A549 (cell line): Measurements from ENCODE around the gene CD9. TPM values are rescaled to one million over a fixed set of nuclear protein-coding genes. Genes with fewer than 3 reads are reported as not detected.

Experiments used
- ATAC-seq, 2 experiments: fragments of 200-7000 bp in 1 of 2; fragments of >200 bp in 1 of 2; cut with Nextera tagmentation in 1 of 2; cut with Tn5 transposase in 1 of 2; 3 replicates each; pipeline versions ENCODE4 v1.8.0 to v1.9.1; 2018 to 2020; ENCODE audit warnings: mild to moderate bottlenecking in 1 of 2, moderate library complexity in 1 of 2
- CTCF ChIA-PET: fragments of 300-600 bp; sonication (Branson Sonifier 250); formaldehyde crosslinking; extraction: SDS; loops from one replicate; lab custom pipeline; 2021; ENCODE audit warnings: antibody characterized with exemption, inconsistent platforms; lab: Yijun Ruan, JAX
- POLR2A ChIA-PET: fragments of 350-600 bp; formaldehyde crosslinking; extraction: SDS; loops from one replicate; lab custom pipeline; 2021; ENCODE audit warnings: antibody characterized with exemption, inconsistent platforms; lab: Yijun Ruan, JAX
- DNase-seq, 2 experiments: peaks; one replicate each; pipeline versions ENCODE4 v3.0.0 to v3.0.0-alpha.2; 2011 to 2016; ENCODE audit warnings: low read depth in 1 of 2, low spot score in 1 of 2
- FAIRE-seq: peaks from 2 replicates; lab custom pipeline; 2011; peaks lifted over from hg19 to GRCh38; lab: Jason Lieb, UNC
- H3K27ac ChIP-seq, 2 experiments: fragments of >200 bp; sonication (Bioruptor Twin); formaldehyde crosslinking; 3 replicates each; pipeline ENCODE4 v1.5.1; 2016 to 2017
- H3K4me1 ChIP-seq: fragments of >200 bp; sonication (Bioruptor Twin); formaldehyde crosslinking; 3 replicates; pipeline ENCODE4 v1.6.1; 2016
- H3K4me2 ChIP-seq: fragments of >200 bp; sonication (Bioruptor Twin); formaldehyde crosslinking; 3 replicates; pipeline ENCODE4 v1.6.1; 2016
- H3K4me3 ChIP-seq: fragments of >200 bp; sonication (Bioruptor Twin); formaldehyde crosslinking; 3 replicates; pipeline ENCODE4 v1.5.1; 2016
- H3K9me3 ChIP-seq: fragments of >200 bp; sonication (Bioruptor Twin); formaldehyde crosslinking; 3 replicates; pipeline ENCODE4 v1.6.1; 2016
- BHLHE40 ChIP-seq: IDR thresholded peaks from 2 replicates; pipeline ENCODE4 v1.6.1; 2012; ENCODE audit warnings: low read depth, low read length, inconsistent platforms
- CBX8 ChIP-seq: fragments of 200-600 bp; sonication (generic); IDR thresholded peaks from 2 replicates; pipeline ENCODE4 v1.6.1; 2016
- CHD4 ChIP-seq: fragments of 200-600 bp; sonication (generic); IDR thresholded peaks from 2 replicates; pipeline ENCODE4 v1.6.1; 2016; ENCODE audit warnings: antibody characterized with exemption, mild to moderate bottlenecking, borderline replicate concordance
- EP300 ChIP-seq, 2 experiments: fragments of >200 bp; sonication (Bioruptor Twin); formaldehyde crosslinking; IDR thresholded peaks; 2 replicates in 1 of 2; 3 replicates in 1 of 2; pipeline ENCODE4 v1.6.1; 2016 to 2017
- ESRRA ChIP-seq: fragments of 150-350 bp; IDR thresholded peaks from 2 replicates; pipeline ENCODE4 v1.6.1; 2014; ENCODE audit warnings: mild to moderate bottlenecking, low read length, borderline replicate concordance
- FOSL2 ChIP-seq, 2 experiments: fragments of 450-650 bp in 1 of 2; fragments of >200 bp in 1 of 2; sonication (Bioruptor Twin) in 1 of 2; formaldehyde crosslinking; IDR thresholded peaks; 2 replicates each; pipeline versions ENCODE4 v1.5.0 to v1.6.1; 2016 to 2020; ENCODE audit warnings: mild to moderate bottlenecking in 1 of 2, moderate library complexity in 1 of 2
- KDM5A ChIP-seq: fragments of 200-600 bp; sonication (generic); IDR thresholded peaks from 2 replicates; pipeline ENCODE4 v1.6.1; 2016; ENCODE audit warnings: antibody characterized with exemption, mild to moderate bottlenecking
- MAZ ChIP-seq: fragments of 150-350 bp; IDR thresholded peaks from 2 replicates; pipeline ENCODE4 v1.6.1; 2014; ENCODE audit warnings: antibody characterized with exemption, low read depth, low read length, borderline replicate concordance
- NFE2L2 ChIP-seq: fragments of 150-350 bp; conservative IDR thresholded peaks from 2 replicates; pipeline ENCODE4 v1.6.1; 2014; ENCODE audit warnings: low read length
- PHF8 ChIP-seq: fragments of 200-600 bp; sonication (generic); IDR thresholded peaks from 2 replicates; pipeline ENCODE4 v1.6.1; 2016; ENCODE audit warnings: low read depth, mild to moderate bottlenecking, antibody characterized with exemption, moderate library complexity, borderline replicate concordance
- RCOR1 ChIP-seq: fragments of 150-350 bp; IDR thresholded peaks from 2 replicates; pipeline ENCODE4 v1.6.1; 2014; ENCODE audit warnings: antibody characterized with exemption, low read length, low read depth
- RFX5 ChIP-seq: fragments of 450-650 bp; IDR thresholded peaks from 2 replicates; pipeline ENCODE4 v1.7.1; 2014; ENCODE audit warnings: antibody characterized with exemption, mild to moderate bottlenecking, moderate library complexity
- SMC3 ChIP-seq: fragments of >200 bp; sonication (Bioruptor Twin); formaldehyde crosslinking; IDR thresholded peaks from 3 replicates; pipeline ENCODE4 v1.6.1; 2018; ENCODE audit warnings: inconsistent platforms
- ZFP36 ChIP-seq: fragments of 450-650 bp; IDR thresholded peaks from 2 replicates; pipeline ENCODE4 v1.6.1; 2014; ENCODE audit warnings: borderline replicate concordance; ENCODE audit not compliant: partially characterized antibody
- ZNF302 ChIP-seq: fragments of 250-450 bp; sonication (Bioruptor Pico); IDR thresholded peaks from 2 replicates; pipeline ENCODE4 v1.9.0; 2021; ENCODE audit warnings: inconsistent platforms, mild to moderate bottlenecking, moderate library complexity
- ZSCAN20 ChIP-seq: fragments of 250-450 bp; sonication (Bioruptor Pico); IDR thresholded peaks from 2 replicates; pipeline ENCODE4 v1.8.0; 2022; ENCODE audit warnings: mild to moderate bottlenecking, moderate library complexity
- WGBS: methylation state at CpG from one replicate; pipeline ENCODE4 v1.1.6; 2017; ENCODE audit errors: missing lambda C conversion rate; 5-methylcytosine and 5-hydroxymethylcytosine counted together
- polyA plus RNA-seq, 4 experiments: library from polyadenylated mRNA; depleted of rRNA in 3 of 4; stranded (reverse); fragments of >200 nt; fragmentation: RNase III in 1 of 4; extraction: RNeasy Plus Mini Kit Qiagen cat#74134 plus additional on column Dnase treatment in 1 of 4; gene quantifications; 2 replicates in 3 of 4; 3 replicates in 1 of 4; pipeline ENCODE4 v1.2.3, GENCODE V29; 2011 to 2017
- TF ChIP-seq, protein P1 (sequence below): fragments of >200 bp; sonication (Bioruptor Twin); formaldehyde crosslinking; IDR thresholded peaks from 2 replicates; pipeline ENCODE4 v1.6.1; 2016
- TF ChIP-seq, protein P2 (sequence below): fragments of 450-650 bp; IDR thresholded peaks from 2 replicates; pipeline ENCODE4 v1.6.1; 2014; ENCODE audit warnings: antibody characterized with exemption
- TF ChIP-seq, protein P3 (sequence below): IDR thresholded peaks from 2 replicates; pipeline ENCODE4 v1.6.1; 2012; ENCODE audit warnings: low read depth, borderline replicate concordance
- TF ChIP-seq, protein P4 (sequence below): IDR thresholded peaks from 2 replicates; pipeline ENCODE4 v1.6.1; 2012
- TF ChIP-seq, protein P5 (sequence below): fragments of 250-450 bp; sonication (Bioruptor Pico); IDR thresholded peaks from 2 replicates; pipeline ENCODE4 v1.5.0; 2020; ENCODE audit warnings: low read depth, mild to moderate bottlenecking, moderate library complexity

CD9 gene
- polyA plus RNA-seq, 2 of the 4 experiments (the other 2 are of a cell fraction), result 116 to 185 TPM

DNA sequence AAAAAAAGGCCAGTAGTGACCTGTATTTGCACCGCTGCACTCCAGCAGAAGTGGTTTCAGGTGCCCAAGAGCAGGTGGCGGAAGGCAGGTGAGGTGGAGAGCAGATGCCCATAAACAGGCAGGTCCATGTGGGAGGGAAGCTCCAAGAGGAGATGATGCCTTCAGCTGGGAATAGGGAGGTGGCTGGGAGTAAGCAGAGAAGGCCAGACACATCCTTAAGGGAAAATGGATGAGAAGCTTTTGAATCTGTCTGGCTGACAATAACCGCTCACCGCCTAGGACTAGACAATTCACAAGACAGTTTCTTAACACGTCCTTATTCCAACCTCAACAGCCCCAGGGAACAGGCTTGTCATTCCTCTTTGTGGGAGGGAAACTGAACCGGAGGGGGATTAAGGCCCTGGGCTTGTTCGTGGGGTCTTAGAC, 66.4 kb downstream of the CD9 start:
- DNase-seq (no peak), FAIRE-seq (no peak), ATAC-seq (peak in 1 of 2 experiments; percentile 31; a peak in 3 of 6 replicates)
- Histone ChIP-seq H3K27ac (no peak overlapping the region), H3K9me3 (no peaks in the 10 kb centered on the region), H3K4me1 (peaks cover 11% of the 10 kb centered on the region), H3K4me2 (0 out of 3 replicates have a peak overlapping the region, but pooled peaks have one; percentile 39), H3K4me3 (no peak overlapping the region)
- TF ChIP-seq, protein P1, sequence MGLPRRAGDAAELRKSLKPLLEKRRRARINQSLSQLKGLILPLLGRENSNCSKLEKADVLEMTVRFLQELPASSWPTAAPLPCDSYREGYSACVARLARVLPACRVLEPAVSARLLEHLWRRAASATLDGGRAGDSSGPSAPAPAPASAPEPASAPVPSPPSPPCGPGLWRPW, result no peak
- TF ChIP-seq ZFP36 (no peak), ZSCAN20 (CRISPR knock-in tag) (no peak)
- WGBS, result 71% methylated on average over 7 of the region's 7 CpGs
- ChIA-PET CTCF (interaction anchor here (0.7 to 8.1 kb wide), 5 partner anchors 11 to 104 kb away, joined by 3 to 61 read pairs (median 4); partner anchors contain the start of gene CD9), POLR2A (no interaction called here)

DNA sequence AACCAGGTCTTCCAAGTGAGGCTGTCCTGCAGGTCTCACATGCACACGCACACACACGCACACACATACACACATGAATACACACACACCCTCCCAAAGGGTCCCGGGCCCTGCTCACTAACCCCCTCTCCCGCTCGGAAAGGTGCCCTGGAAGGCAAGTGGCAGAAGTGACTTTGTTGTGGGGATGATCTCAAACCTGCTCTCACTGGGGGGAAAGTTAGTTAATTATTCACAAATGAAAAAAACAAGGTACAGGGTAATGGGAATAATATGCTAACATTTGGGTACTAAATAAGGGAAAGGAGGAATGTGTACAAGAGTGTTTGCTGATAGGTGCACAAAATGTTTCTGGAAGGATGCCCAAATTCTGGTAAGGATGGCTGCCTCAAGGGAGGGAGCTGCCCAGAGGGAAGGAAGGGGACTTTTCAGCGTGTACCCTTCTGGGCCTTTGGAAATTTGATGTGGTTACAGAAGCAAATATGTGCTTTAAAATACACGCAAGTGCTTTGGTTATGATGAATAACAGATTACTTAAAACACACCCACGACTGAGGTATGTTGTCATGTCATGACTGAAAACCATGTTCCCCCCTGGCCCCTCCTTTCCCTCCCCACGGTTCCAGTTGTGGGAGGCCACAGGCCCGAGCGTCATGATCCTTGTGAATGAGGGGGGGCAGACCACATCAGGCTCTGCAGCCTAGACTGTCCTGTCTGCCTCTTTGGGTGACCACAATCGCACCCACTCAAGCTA, 66.9 kb downstream of the CD9 start:
- peak overlapping the region in 1 of 2 experiments; percentile 7; a peak in 1 of 6 replicates for H3K27ac ChIP-seq
- CTCF ChIA-PET, result interaction anchor here (0.8 to 8.1 kb wide), 4 partner anchors 11 to 278 kb away, joined by 4 to 61 read pairs (median 5); no protein-coding TSS in a partner anchor
- WGBS, result 63% methylated on average over 12 of the region's 12 CpGs

More for the DNA sequence above, 66.9 kb downstream of the CD9 start:
- H3K9me3 ChIP-seq, result no peaks in the 10 kb centered on the region
- POLR2A ChIA-PET, result no interaction called here
- peak in 1 of 2 experiments; percentile 31; a peak in 3 of 6 replicates for ATAC-seq
- FAIRE-seq, result no peak
- H3K4me3 ChIP-seq, result no peak overlapping the region
- H3K4me1 ChIP-seq, result peaks cover 11% of the 10 kb centered on the region
- H3K4me2 ChIP-seq, result peak overlapping the region; percentile 39; the same call in 1 of the 3 replicates
- DNase-seq, result no peak
- TF ChIP-seq CHD4 (no peak), RFX5 (no peak), BHLHE40 (no peak), ZNF302 (no peak), MAZ (no peak), ESRRA (no peak), NFE2L2 (no peak), RCOR1 (no peak), CBX8 (no peak), SMC3 (no peak), PHF8 (no peak), EP300 (IDR thresholded peaks at IDR 0.05) (no peak), KDM5A (no peak), FOSL2 (IDR thresholded peaks at IDR 0.05) (no peak), FOSL2 (CRISPR knock-in tag; IDR thresholded peaks at IDR 0.05) (no peak)
- TF ChIP-seq, protein P2, sequence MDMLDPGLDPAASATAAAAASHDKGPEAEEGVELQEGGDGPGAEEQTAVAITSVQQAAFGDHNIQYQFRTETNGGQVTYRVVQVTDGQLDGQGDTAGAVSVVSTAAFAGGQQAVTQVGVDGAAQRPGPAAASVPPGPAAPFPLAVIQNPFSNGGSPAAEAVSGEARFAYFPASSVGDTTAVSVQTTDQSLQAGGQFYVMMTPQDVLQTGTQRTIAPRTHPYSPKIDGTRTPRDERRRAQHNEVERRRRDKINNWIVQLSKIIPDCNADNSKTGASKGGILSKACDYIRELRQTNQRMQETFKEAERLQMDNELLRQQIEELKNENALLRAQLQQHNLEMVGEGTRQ, result no peak
- TF ChIP-seq, protein P1, result no peak
- TF ChIP-seq, protein P3, sequence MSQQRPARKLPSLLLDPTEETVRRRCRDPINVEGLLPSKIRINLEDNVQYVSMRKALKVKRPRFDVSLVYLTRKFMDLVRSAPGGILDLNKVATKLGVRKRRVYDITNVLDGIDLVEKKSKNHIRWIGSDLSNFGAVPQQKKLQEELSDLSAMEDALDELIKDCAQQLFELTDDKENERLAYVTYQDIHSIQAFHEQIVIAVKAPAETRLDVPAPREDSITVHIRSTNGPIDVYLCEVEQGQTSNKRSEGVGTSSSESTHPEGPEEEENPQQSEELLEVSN, result no peak
- TF ChIP-seq, protein P4, sequence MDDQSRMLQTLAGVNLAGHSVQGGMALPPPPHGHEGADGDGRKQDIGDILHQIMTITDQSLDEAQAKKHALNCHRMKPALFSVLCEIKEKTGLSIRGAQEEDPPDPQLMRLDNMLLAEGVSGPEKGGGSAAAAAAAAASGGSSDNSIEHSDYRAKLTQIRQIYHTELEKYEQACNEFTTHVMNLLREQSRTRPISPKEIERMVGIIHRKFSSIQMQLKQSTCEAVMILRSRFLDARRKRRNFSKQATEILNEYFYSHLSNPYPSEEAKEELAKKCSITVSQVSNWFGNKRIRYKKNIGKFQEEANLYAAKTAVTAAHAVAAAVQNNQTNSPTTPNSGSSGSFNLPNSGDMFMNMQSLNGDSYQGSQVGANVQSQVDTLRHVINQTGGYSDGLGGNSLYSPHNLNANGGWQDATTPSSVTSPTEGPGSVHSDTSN, result no peak
- TF ChIP-seq, protein P5, sequence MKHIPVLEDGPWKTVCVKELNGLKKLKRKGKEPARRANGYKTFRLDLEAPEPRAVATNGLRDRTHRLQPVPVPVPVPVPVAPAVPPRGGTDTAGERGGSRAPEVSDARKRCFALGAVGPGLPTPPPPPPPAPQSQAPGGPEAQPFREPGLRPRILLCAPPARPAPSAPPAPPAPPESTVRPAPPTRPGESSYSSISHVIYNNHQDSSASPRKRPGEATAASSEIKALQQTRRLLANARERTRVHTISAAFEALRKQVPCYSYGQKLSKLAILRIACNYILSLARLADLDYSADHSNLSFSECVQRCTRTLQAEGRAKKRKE (CRISPR knock-in tag), result no peak
